DND-41 (cell line): ENCODE data around the gene PLXNA4.

ENCODE experiments used
- CTCF ChIP-seq: IDR thresholded peaks from 2 replicates; pipeline ENCODE4 v1.5.1; 2012; ENCODE audit warnings: borderline replicate concordance, low read length, moderate library complexity, mild to moderate bottlenecking; ENCODE audit not compliant: poor library complexity, severe bottlenecking; ENCODE audit errors: extremely low read depth
- EZH2 ChIP-seq: IDR thresholded peaks from 3 replicates; pipeline ENCODE4 v1.6.1; 2012; ENCODE audit warnings: borderline replicate concordance, low read depth, mild to moderate bottlenecking, moderate library complexity, low read length, inconsistent platforms; ENCODE audit not compliant: severe bottlenecking

- TF ChIP-seq CTCF, result no peak
- no peak for TF ChIP-seq EZH2
These were observed 488.8 kb downstream of the PLXNA4 start for GRCh38 chr7:132087421-132087820.
